K562 (cell line): ENCODE data around the gene GZMM. TPM values are rescaled to one million over a fixed set of nuclear protein-coding genes. Genes with fewer than 3 reads are reported as not detected.

Experiments
- EHMT2 ChIP-seq: fragments of 450-650 bp; IDR thresholded peaks from 2 replicates; pipeline ENCODE4 v1.6.1; 2018; ENCODE audit warnings: antibody characterized with exemption
- KLF1 ChIP-seq: fragments of 450-650 bp; IDR thresholded peaks from 2 replicates; pipeline ENCODE4 v1.6.1; 2016; ENCODE audit warnings: missing genetic modification characterization, missing compliant biosample characterization
- LEF1 ChIP-seq: fragments of 450-650 bp; IDR thresholded peaks from 2 replicates; pipeline ENCODE4 v1.6.1; 2016; ENCODE audit warnings: mild to moderate bottlenecking
- MTA2 ChIP-seq: fragments of 450-650 bp; IDR thresholded peaks from 2 replicates; pipeline ENCODE4 v1.6.1; 2016; ENCODE audit warnings: low read depth
- NELFE ChIP-seq: IDR thresholded peaks from 2 replicates; pipeline ENCODE4 v1.6.1; 2011; ENCODE audit warnings: mild to moderate bottlenecking; ENCODE audit not compliant: insufficient read depth, insufficient read length
- POLR2AphosphoS2 ChIP-seq: IDR thresholded peaks from 2 replicates; pipeline ENCODE4 v1.6.1; 2012; ENCODE audit warnings: low read length, improper control_type of control experiment
- RB1 ChIP-seq: fragments of 450-650 bp; IDR thresholded peaks from 2 replicates; pipeline ENCODE4 v1.6.1; 2017; ENCODE audit warnings: low read depth, mild to moderate bottlenecking
- RFX1 ChIP-seq: fragments of 450-650 bp; IDR thresholded peaks from 2 replicates; pipeline ENCODE4 v1.6.1; 2016; ENCODE audit warnings: mild to moderate bottlenecking, moderate library complexity
- SMAD2 ChIP-seq: fragments of 150-350 bp; IDR thresholded peaks from 2 replicates; pipeline ENCODE4 v1.6.1; 2014; ENCODE audit warnings: low read depth, mild to moderate bottlenecking, low read length
- SOX6 ChIP-seq: fragments of 450-650 bp; IDR thresholded peaks from 2 replicates; pipeline ENCODE4 v1.6.1; 2014; ENCODE audit warnings: mild to moderate bottlenecking
- XRCC3 ChIP-seq: fragments of 450-650 bp; IDR thresholded peaks from 2 replicates; pipeline ENCODE4 v1.6.1; 2017; ENCODE audit warnings: mild to moderate bottlenecking, moderate library complexity
- ZNF253 ChIP-seq: fragments of 250-450 bp; sonication (Bioruptor Pico); conservative IDR thresholded peaks from 2 replicates; pipeline ENCODE4 v1.6.1; 2021; ENCODE audit warnings: mild to moderate bottlenecking
- ZNF79 ChIP-seq: fragments of 250-450 bp; sonication (Bioruptor Pico); IDR thresholded peaks from 2 replicates; pipeline ENCODE4 v1.4.0; 2020; ENCODE audit warnings: low read depth, mild to moderate bottlenecking, moderate library complexity
- polyA plus RNA-seq, 8 experiments: library from polyadenylated mRNA; depleted of rRNA in 4 of 8; stranded (reverse) in 5 of 8; unstranded in 3 of 8; fragments of >200 nt; fragmentation: Nextera tagmentation in 2 of 8; fragmentation: Illumina TruSeq in 1 of 8; extraction: Ambion mirVana in 2 of 8; extraction: Trizol in 1 of 8; gene quantifications; 2 replicates each; pipeline versions ENCODE4 v1.2.1 to v1.2.3, GENCODE V29; 2011 to 2014; ENCODE audit warnings: inconsistent platforms in 1 of 8, missing spikeins in 1 of 8
- total RNA-seq, 7 experiments: library from RNA; depleted of rRNA in 6 of 7; stranded (reverse); fragments of >200 nt in 6 of 7; fragmentation: Illumina TruSeq in 2 of 7; extraction: Trizol in 2 of 7; gene quantifications; 2 replicates each; pipeline versions ENCODE4 v1.2.1 to v1.2.3, GENCODE V29; 2011 to 2021; ENCODE audit warnings: low replicate concordance in 1 of 7
- TF ChIP-seq, protein P1 (sequence below): sonication (generic); formaldehyde crosslinking; IDR thresholded peaks from 2 replicates; pipeline ENCODE4 v1.8.0; 2022; ENCODE audit warnings: mild to moderate bottlenecking, low read depth, missing genetic modification reagents
- TF ChIP-seq, protein P2 (sequence below): sonication (generic); formaldehyde crosslinking; IDR thresholded peaks from 2 replicates; pipeline ENCODE4 v1.8.0; 2023; ENCODE audit warnings: mild to moderate bottlenecking, missing genetic modification reagents
- TF ChIP-seq, protein P3 (sequence below): fragments of 450-650 bp; IDR thresholded peaks from 2 replicates; pipeline ENCODE4 v1.6.1; 2016; ENCODE audit warnings: mild to moderate bottlenecking, moderate library complexity

GZMM gene
- total and polyA plus RNA-seq, 9 of the 15 experiments (the other 6 are each of a cell fraction or from before 2014, with no cell fraction given) = 0.08 to 2.6 (median 0.70) TPM; not detected in 2

DNA sequence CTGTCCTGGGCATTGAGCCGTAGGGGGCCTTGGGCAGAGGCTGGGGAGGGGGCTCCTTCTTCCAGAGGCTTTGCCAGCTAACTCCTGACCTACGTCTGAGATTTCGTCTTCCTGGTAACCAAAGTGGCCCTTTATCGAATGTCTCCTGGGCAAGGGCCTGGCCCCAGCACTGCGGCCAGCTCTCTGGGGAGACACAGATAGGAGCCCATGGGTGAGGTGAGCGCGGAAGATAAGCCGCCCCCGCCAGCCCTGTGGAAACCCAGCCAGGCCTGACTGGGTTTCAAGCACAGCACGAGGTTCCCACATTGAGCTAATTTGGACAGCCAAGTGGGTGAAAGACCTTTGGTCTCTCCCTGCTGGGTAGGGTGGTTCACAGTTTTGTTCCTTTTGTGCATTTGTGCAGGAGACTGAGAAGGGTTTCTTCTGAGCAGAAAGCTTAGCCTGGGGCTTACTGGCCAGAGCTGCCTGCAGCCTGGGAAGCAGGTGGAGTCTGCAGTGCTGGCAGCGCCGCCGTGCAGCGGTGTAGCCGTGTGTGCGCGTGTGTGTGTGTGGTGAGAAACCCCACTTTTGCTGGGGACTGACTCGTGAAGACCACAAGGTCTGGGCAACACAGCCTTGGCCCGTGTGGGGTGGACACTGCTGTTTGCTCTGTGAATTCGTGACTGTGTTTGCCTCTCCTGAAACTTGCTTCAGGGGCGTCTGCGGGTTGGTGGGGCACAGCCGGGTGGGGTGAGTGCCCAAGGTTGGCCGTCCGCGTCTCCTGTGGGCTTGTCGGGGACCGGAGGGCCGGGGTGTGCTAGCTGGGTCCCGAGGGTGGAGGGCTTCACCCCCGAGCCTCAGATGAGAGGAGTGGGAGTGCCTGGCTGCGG lies 31.0 kb downstream of the GZMM start (continued):
- TF ChIP-seq EHMT2 = peak; percentile 45; the same call in 1 of the 2 replicates
- no peak for TF ChIP-seq KLF1 (tag)
- no peak for TF ChIP-seq ZNF79 (CRISPR knock-in tag)
- TF ChIP-seq XRCC3 = no peak
- TF ChIP-seq RFX1 = no peak
- peak; percentile 96 for TF ChIP-seq MTA2
- TF ChIP-seq NELFE = no peak
- TF ChIP-seq, protein P1, sequence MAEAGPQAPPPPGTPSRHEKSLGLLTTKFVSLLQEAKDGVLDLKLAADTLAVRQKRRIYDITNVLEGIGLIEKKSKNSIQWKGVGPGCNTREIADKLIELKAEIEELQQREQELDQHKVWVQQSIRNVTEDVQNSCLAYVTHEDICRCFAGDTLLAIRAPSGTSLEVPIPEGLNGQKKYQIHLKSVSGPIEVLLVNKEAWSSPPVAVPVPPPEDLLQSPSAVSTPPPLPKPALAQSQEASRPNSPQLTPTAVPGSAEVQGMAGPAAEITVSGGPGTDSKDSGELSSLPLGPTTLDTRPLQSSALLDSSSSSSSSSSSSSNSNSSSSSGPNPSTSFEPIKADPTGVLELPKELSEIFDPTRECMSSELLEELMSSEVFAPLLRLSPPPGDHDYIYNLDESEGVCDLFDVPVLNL (CRISPR knock-in tag) = no peak
- TF ChIP-seq, protein P2, sequence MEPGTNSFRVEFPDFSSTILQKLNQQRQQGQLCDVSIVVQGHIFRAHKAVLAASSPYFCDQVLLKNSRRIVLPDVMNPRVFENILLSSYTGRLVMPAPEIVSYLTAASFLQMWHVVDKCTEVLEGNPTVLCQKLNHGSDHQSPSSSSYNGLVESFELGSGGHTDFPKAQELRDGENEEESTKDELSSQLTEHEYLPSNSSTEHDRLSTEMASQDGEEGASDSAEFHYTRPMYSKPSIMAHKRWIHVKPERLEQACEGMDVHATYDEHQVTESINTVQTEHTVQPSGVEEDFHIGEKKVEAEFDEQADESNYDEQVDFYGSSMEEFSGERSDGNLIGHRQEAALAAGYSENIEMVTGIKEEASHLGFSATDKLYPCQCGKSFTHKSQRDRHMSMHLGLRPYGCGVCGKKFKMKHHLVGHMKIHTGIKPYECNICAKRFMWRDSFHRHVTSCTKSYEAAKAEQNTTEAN = no peak
- peak; percentile 95 for TF ChIP-seq SOX6
- TF ChIP-seq, protein P3, sequence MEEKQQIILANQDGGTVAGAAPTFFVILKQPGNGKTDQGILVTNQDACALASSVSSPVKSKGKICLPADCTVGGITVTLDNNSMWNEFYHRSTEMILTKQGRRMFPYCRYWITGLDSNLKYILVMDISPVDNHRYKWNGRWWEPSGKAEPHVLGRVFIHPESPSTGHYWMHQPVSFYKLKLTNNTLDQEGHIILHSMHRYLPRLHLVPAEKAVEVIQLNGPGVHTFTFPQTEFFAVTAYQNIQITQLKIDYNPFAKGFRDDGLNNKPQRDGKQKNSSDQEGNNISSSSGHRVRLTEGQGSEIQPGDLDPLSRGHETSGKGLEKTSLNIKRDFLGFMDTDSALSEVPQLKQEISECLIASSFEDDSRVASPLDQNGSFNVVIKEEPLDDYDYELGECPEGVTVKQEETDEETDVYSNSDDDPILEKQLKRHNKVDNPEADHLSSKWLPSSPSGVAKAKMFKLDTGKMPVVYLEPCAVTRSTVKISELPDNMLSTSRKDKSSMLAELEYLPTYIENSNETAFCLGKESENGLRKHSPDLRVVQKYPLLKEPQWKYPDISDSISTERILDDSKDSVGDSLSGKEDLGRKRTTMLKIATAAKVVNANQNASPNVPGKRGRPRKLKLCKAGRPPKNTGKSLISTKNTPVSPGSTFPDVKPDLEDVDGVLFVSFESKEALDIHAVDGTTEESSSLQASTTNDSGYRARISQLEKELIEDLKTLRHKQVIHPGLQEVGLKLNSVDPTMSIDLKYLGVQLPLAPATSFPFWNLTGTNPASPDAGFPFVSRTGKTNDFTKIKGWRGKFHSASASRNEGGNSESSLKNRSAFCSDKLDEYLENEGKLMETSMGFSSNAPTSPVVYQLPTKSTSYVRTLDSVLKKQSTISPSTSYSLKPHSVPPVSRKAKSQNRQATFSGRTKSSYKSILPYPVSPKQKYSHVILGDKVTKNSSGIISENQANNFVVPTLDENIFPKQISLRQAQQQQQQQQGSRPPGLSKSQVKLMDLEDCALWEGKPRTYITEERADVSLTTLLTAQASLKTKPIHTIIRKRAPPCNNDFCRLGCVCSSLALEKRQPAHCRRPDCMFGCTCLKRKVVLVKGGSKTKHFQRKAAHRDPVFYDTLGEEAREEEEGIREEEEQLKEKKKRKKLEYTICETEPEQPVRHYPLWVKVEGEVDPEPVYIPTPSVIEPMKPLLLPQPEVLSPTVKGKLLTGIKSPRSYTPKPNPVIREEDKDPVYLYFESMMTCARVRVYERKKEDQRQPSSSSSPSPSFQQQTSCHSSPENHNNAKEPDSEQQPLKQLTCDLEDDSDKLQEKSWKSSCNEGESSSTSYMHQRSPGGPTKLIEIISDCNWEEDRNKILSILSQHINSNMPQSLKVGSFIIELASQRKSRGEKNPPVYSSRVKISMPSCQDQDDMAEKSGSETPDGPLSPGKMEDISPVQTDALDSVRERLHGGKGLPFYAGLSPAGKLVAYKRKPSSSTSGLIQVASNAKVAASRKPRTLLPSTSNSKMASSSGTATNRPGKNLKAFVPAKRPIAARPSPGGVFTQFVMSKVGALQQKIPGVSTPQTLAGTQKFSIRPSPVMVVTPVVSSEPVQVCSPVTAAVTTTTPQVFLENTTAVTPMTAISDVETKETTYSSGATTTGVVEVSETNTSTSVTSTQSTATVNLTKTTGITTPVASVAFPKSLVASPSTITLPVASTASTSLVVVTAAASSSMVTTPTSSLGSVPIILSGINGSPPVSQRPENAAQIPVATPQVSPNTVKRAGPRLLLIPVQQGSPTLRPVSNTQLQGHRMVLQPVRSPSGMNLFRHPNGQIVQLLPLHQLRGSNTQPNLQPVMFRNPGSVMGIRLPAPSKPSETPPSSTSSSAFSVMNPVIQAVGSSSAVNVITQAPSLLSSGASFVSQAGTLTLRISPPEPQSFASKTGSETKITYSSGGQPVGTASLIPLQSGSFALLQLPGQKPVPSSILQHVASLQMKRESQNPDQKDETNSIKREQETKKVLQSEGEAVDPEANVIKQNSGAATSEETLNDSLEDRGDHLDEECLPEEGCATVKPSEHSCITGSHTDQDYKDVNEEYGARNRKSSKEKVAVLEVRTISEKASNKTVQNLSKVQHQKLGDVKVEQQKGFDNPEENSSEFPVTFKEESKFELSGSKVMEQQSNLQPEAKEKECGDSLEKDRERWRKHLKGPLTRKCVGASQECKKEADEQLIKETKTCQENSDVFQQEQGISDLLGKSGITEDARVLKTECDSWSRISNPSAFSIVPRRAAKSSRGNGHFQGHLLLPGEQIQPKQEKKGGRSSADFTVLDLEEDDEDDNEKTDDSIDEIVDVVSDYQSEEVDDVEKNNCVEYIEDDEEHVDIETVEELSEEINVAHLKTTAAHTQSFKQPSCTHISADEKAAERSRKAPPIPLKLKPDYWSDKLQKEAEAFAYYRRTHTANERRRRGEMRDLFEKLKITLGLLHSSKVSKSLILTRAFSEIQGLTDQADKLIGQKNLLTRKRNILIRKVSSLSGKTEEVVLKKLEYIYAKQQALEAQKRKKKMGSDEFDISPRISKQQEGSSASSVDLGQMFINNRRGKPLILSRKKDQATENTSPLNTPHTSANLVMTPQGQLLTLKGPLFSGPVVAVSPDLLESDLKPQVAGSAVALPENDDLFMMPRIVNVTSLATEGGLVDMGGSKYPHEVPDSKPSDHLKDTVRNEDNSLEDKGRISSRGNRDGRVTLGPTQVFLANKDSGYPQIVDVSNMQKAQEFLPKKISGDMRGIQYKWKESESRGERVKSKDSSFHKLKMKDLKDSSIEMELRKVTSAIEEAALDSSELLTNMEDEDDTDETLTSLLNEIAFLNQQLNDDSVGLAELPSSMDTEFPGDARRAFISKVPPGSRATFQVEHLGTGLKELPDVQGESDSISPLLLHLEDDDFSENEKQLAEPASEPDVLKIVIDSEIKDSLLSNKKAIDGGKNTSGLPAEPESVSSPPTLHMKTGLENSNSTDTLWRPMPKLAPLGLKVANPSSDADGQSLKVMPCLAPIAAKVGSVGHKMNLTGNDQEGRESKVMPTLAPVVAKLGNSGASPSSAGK = peak; percentile 85
- no peak for TF ChIP-seq ZNF253 (CRISPR knock-in tag)
- TF ChIP-seq POLR2AphosphoS2 = no peak
- no peak for TF ChIP-seq RB1
- peak; percentile 73 for TF ChIP-seq LEF1
- no peak for TF ChIP-seq SMAD2
